Breast epithelium (tissue), 4 donors: ENCODE results near the gene SRGAP3. TPM values are rescaled to one million over a fixed set of nuclear protein-coding genes. Genes with fewer than 3 reads are reported as not detected.

Source experiments
- DNase-seq, 2 donors: peaks; one replicate each; pipeline ENCODE4 v3.0.0-alpha.2; 2019; ENCODE audit warnings: low spot score in 2 of 2
- H3K27ac ChIP-seq, 2 donors: fragments of 200-600 bp; sonication (generic) in 1 of 2; one replicate each; pipeline ENCODE4 v1.5.1; 2016 to 2019; ENCODE audit warnings: mild to moderate bottlenecking in 1 of 2
- H3K27me3 ChIP-seq, 2 donors: fragments of 200-600 bp; sonication (generic) in 1 of 2; one replicate each; pipeline versions ENCODE4 v1.5.1 to v1.6.0; 2017 to 2019; ENCODE audit warnings: control low read depth in 1 of 2, mild to moderate bottlenecking in 1 of 2
- H3K36me3 ChIP-seq: fragments of 200-600 bp; one replicate; pipeline ENCODE4 v1.5.1; 2019
- H3K4me1 ChIP-seq, 2 donors: fragments of 200-600 bp; sonication (generic); one replicate each; pipeline ENCODE4 v1.5.1; 2016 to 2019; ENCODE audit warnings: control low read depth in 1 of 2
- H3K4me3 ChIP-seq, 3 donors: fragments of 200-600 bp; sonication (generic); 1 replicate in 2 of 3; 2 replicates in 1 of 3; pipeline ENCODE4 v1.5.1; 2016 to 2019; ENCODE audit warnings: mild to moderate bottlenecking in 3 of 3, moderate library complexity in 2 of 3
- H3K9me3 ChIP-seq, 2 donors: fragments of 200-600 bp; sonication (generic) in 1 of 2; one replicate each; pipeline ENCODE4 v1.5.1; 2016 to 2019; ENCODE audit warnings: control low read depth in 1 of 2
- CTCF ChIP-seq, 3 donors: fragments of 450-650 bp; IDR thresholded peaks; one replicate each; pipeline ENCODE4 v1.5.1; 2016 to 2017; ENCODE audit warnings: antibody characterized with exemption in 3 of 3, mild to moderate bottlenecking in 3 of 3, moderate library complexity in 3 of 3
- POLR2A ChIP-seq: fragments of 450-650 bp; IDR thresholded peaks from one replicate; pipeline ENCODE4 v1.6.1; 2016; ENCODE audit warnings: antibody characterized with exemption, mild to moderate bottlenecking, moderate library complexity
- POLR2AphosphoS5 ChIP-seq, 3 donors: sonication (generic); formaldehyde crosslinking; IDR thresholded peaks; one replicate each; pipeline ENCODE4 v1.6.1; 2017; ENCODE audit warnings: antibody characterized with exemption in 3 of 3
- intact Hi-C: fragments of 100-400 bp; cut with DNase I; formaldehyde crosslinking; loops from one replicate; pipeline ENCODE4 v1.15.1; 2023; ENCODE audit warnings: low total_unique reads
- total RNA-seq, 3 donors: library from RNA; depleted of rRNA; stranded (reverse); fragments of >200 nt; gene quantifications; one replicate each; pipeline ENCODE4 v1.1.0, GENCODE V29; 2016

SRGAP3 gene
- total RNA-seq, 3 donors from 2014 or later: 13.6 to 21.5 (median 19.0) TPM

GRCh38 chr3:8938021-8938420, 311.4 kb downstream of the SRGAP3 start:
- no peak for TF ChIP-seq POLR2AphosphoS5 (IDR thresholded peaks at IDR 0.05)
- peak in 2 of 3 donors; percentile 8 to 19 for TF ChIP-seq CTCF (IDR thresholded peaks at IDR 0.05)
- TF ChIP-seq POLR2A: no peak
- H3K36me3 ChIP-seq: no peaks in the 10 kb centered on the region
- intact Hi-C loops: no loop called here
- H3K27ac ChIP-seq: no peak overlapping the region
- H3K9me3 ChIP-seq: peaks cover 0 to 5% of the 10 kb centered on the region in 2 donors
- no peaks in the 10 kb centered on the region for H3K27me3 ChIP-seq
- H3K4me3 ChIP-seq: no peak overlapping the region
- no peaks in the 10 kb centered on the region for H3K4me1 ChIP-seq
- DNase-seq: no peak

GRCh38 chr3:8937064-8938020, 312.1 kb downstream of the SRGAP3 start:
- Histone ChIP-seq H3K9me3 (no peaks in the 10 kb centered on the region), H3K27me3 (no peaks in the 10 kb centered on the region), H3K4me1 (no peaks in the 10 kb centered on the region), H3K4me3 (no peak overlapping the region), H3K27ac (no peak overlapping the region), H3K36me3 (no peaks in the 10 kb centered on the region)
- intact Hi-C loops: no loop called here
- no peak for DNase-seq
- no peak for TF ChIP-seq POLR2A
- no peak for TF ChIP-seq POLR2AphosphoS5 (IDR thresholded peaks at IDR 0.05)
- no peak for TF ChIP-seq CTCF (IDR thresholded peaks at IDR 0.05)

- no peaks in the 10 kb centered on the region for H3K27me3 ChIP-seq
Measured at GRCh38 chr3:8932507-8932906, 316.9 kb downstream of the SRGAP3 start.

GRCh38 chr3:8931342-8931741, 318.1 kb downstream of the SRGAP3 start:
- H3K36me3 ChIP-seq: no peaks in the 10 kb centered on the region
- DNase-seq: no peak
- no peaks in the 10 kb centered on the region for H3K9me3 ChIP-seq
- TF ChIP-seq POLR2A (no peak), CTCF (IDR thresholded peaks at IDR 0.05) (no peak), POLR2AphosphoS5 (IDR thresholded peaks at IDR 0.05) (no peak)
- H3K27me3 ChIP-seq: no peaks in the 10 kb centered on the region
- no peaks in the 10 kb centered on the region for H3K4me1 ChIP-seq
- H3K27ac ChIP-seq: no peak overlapping the region
- no peak overlapping the region for H3K4me3 ChIP-seq
- intact Hi-C loops: no loop called here

More at GRCh38 chr3:8932507-8932906, 316.9 kb downstream of the SRGAP3 start:
- H3K9me3 ChIP-seq: no peaks in the 10 kb centered on the region
- no peak for DNase-seq
- H3K4me3 ChIP-seq: no peak overlapping the region
- TF ChIP-seq CTCF (IDR thresholded peaks at IDR 0.05) (no peak), POLR2A (no peak), POLR2AphosphoS5 (IDR thresholded peaks at IDR 0.05) (no peak)
- H3K27ac ChIP-seq: no peak overlapping the region
- no peaks in the 10 kb centered on the region for H3K36me3 ChIP-seq
- intact Hi-C loops: no loop called here
- H3K4me1 ChIP-seq: no peaks in the 10 kb centered on the region

Other genes with a start within 250 kb of the SRGAP3 start
- gene THUMPD3, start 113.4 kb upstream of the SRGAP3 start, total RNA-seq: 10 to 100 TPM; 22.2 to 36.4 (median 25.2) TPM
- gene SETD5, start 148.0 kb upstream of the SRGAP3 start, total RNA-seq: 100 to 1,000 TPM in 2 of 3 donors, 10 to 100 TPM in 1; 63.0 to 135 (median 118) TPM